Measurements from ENCODE around the gene RAB1B.

Gene RAB1B

DNA sequence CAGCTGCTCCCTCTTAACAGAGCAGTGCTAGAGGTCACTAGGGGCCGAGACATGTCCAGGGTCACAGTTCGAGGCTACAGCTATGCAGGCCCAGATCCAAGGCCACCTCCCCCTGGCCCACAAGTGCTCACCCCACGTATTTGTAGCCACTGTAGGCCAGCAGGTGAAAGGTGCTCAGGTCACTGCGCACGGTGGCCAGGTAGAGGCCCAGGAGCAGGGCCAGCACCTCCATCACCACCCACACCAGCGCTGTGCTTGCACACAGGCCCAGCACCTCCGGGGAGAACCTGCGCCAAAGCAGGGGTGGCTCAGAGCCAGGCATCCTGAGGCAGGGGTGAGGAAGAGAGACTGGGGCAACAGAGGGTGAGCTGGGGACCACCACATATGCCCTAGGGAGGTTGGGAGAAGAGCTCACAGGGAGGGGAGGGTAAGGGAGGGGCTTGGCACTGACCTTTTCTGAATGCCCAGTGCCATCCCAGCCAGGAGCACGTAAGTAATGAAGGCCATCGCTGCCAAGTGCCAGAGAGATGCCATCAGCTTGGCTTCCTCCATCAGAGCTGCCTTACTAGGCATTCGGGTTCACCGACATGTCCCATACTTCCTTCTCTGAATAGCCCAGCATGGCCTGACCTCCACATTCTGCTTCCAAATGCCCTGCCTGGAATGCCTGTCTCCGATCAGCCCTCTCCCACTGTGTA is 17.0 kb downstream of the RAB1B start:
- no peak overlapping the region for H3K27ac ChIP-seq (ENCODE audit: low read depth, low read length)
- H3K9me3 ChIP-seq (ENCODE audit: control insufficient read depth, insufficient read depth, low read length), result no peaks in the 10 kb centered on the region
- no peak overlapping the region for H3K4me2 ChIP-seq (ENCODE audit: low read length)
- peaks cover 7% of the 10 kb centered on the region for H3K36me3 ChIP-seq (ENCODE audit: control insufficient read depth, low read length)
- H3K27me3 ChIP-seq (ENCODE audit: control insufficient read depth, low read length), result no peaks in the 10 kb centered on the region
- TF ChIP-seq EZH2phosphoT487 (IDR thresholded peaks at IDR 0.05; ENCODE audit: borderline replicate concordance, low read length), result no peak
- TF ChIP-seq, protein P1, sequence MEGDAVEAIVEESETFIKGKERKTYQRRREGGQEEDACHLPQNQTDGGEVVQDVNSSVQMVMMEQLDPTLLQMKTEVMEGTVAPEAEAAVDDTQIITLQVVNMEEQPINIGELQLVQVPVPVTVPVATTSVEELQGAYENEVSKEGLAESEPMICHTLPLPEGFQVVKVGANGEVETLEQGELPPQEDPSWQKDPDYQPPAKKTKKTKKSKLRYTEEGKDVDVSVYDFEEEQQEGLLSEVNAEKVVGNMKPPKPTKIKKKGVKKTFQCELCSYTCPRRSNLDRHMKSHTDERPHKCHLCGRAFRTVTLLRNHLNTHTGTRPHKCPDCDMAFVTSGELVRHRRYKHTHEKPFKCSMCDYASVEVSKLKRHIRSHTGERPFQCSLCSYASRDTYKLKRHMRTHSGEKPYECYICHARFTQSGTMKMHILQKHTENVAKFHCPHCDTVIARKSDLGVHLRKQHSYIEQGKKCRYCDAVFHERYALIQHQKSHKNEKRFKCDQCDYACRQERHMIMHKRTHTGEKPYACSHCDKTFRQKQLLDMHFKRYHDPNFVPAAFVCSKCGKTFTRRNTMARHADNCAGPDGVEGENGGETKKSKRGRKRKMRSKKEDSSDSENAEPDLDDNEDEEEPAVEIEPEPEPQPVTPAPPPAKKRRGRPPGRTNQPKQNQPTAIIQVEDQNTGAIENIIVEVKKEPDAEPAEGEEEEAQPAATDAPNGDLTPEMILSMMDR (IDR thresholded peaks at IDR 0.05; ENCODE audit: low read depth, low read length, poor library complexity, severe bottlenecking), result no peak
- H3K4me1 ChIP-seq (ENCODE audit: control insufficient read depth, low read length), result peaks cover 42% of the 10 kb centered on the region
- H4K20me1 ChIP-seq (ENCODE audit: control insufficient read depth, insufficient read depth, low read depth, low read length), result no peaks in the 10 kb centered on the region
- peaks cover 17% of the 10 kb centered on the region for H3K79me2 ChIP-seq (ENCODE audit: control insufficient read depth, low read length)
- no peak overlapping the region for H3K4me3 ChIP-seq (ENCODE audit: low read length)
- no peaks in the 10 kb centered on the region for H3K9me2 ChIP-seq (replicated peaks; ENCODE audit: control insufficient read depth, low read length)
- peaks cover 3% of the 10 kb centered on the region; the same call in 1 of the 2 replicates for H3F3A ChIP-seq (ENCODE audit: control insufficient read depth, insufficient read depth)

DNA sequence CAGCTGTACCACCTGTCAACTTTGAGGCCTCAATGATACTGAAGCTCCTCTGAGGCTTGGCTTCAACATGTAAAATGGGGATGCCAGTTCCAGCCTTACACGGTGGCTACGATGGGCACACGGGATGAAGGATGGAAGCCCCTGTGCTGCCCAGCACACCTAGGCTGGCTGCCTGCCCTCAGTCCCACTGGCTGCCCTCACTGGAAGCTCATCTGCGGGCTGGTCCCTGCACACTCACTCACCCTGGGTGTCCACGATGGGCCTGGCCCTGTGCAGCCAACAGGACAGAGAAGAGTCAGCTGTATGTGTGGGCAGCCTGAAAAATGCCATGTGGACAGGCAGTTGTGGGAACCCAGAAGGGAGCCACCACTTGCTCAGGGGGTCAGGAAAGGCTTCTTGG is 18.3 kb downstream of the RAB1B start:
- no peak overlapping the region for H3K4me2 ChIP-seq (ENCODE audit: low read length)
- H3K9me3 ChIP-seq (ENCODE audit: control insufficient read depth, insufficient read depth, low read length), result no peaks in the 10 kb centered on the region
- no peaks in the 10 kb centered on the region for H3K9me2 ChIP-seq (replicated peaks; ENCODE audit: control insufficient read depth, low read length)
- H4K20me1 ChIP-seq (ENCODE audit: control insufficient read depth, insufficient read depth, low read depth, low read length), result no peaks in the 10 kb centered on the region
- H3K79me2 ChIP-seq (ENCODE audit: control insufficient read depth, low read length), result peaks cover 17% of the 10 kb centered on the region
- no peak overlapping the region for H3K27ac ChIP-seq (ENCODE audit: low read depth, low read length)
- H3F3A ChIP-seq (ENCODE audit: control insufficient read depth, insufficient read depth), result no peaks in the 10 kb centered on the region
- no peak overlapping the region for H3K4me3 ChIP-seq (ENCODE audit: low read length)
- peaks cover 7% of the 10 kb centered on the region for H3K36me3 ChIP-seq (ENCODE audit: control insufficient read depth, low read length)
- peaks cover 40% of the 10 kb centered on the region for H3K4me1 ChIP-seq (ENCODE audit: control insufficient read depth, low read length)
- H3K27me3 ChIP-seq (ENCODE audit: control insufficient read depth, low read length), result peaks cover 2% of the 10 kb centered on the region; the same call in 1 of the 2 replicates
- TF ChIP-seq EZH2phosphoT487 (IDR thresholded peaks at IDR 0.05; ENCODE audit: borderline replicate concordance, low read length), result no peak
- TF ChIP-seq, protein P1 (IDR thresholded peaks at IDR 0.05; ENCODE audit: low read depth, low read length, poor library complexity, severe bottlenecking), result no peak

DNA sequence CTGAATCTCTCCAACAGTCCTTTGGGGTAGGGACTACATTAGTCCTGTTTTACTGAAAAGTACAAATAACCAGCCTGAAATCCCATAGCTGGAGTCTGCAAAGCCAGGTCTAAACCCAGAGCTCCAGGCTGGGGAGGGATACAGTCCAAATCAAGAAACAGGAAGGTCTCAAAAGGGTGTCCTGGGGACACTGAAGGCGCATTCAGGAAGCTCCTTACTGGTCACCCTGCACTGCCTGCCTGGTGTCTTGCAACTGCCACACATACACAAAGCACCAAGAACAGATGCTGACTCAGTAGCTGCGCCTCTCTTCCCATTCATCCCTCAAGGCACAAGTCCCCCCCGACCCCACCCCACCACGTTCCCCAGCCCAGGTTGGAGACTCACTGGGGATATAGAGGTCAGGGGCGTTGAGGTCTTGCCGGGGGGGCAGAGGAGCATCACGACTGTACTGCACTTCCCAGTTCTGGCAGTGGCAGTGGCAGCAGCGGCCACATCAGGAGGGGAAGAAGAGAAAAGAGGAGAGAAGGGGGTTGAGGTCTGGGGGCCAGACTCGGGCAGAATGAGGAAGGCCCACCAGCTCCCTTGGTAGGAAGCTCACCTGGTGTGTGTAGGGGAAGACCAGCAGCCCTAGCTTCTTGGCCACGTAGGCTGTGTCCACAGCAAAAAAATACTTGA is 18.9 kb downstream of the RAB1B start:
- no peaks in the 10 kb centered on the region for H3K9me2 ChIP-seq (replicated peaks; ENCODE audit: control insufficient read depth, low read length)
- H3K4me1 ChIP-seq (ENCODE audit: control insufficient read depth, low read length), result peaks cover 34% of the 10 kb centered on the region
- H3K36me3 ChIP-seq (ENCODE audit: control insufficient read depth, low read length), result peaks cover 7% of the 10 kb centered on the region
- no peak overlapping the region for H3K27ac ChIP-seq (ENCODE audit: low read depth, low read length)
- no peaks in the 10 kb centered on the region for H3F3A ChIP-seq (ENCODE audit: control insufficient read depth, insufficient read depth)
- H3K9me3 ChIP-seq (ENCODE audit: control insufficient read depth, insufficient read depth, low read length), result no peaks in the 10 kb centered on the region
- peak overlapping the region; percentile 95; the same call in 1 of the 2 replicates for H3K4me3 ChIP-seq (ENCODE audit: low read length)
- H3K79me2 ChIP-seq (ENCODE audit: control insufficient read depth, low read length), result peaks cover 17% of the 10 kb centered on the region
- TF ChIP-seq EZH2phosphoT487 (IDR thresholded peaks at IDR 0.05; ENCODE audit: borderline replicate concordance, low read length), result no peak
- TF ChIP-seq, protein P1 (IDR thresholded peaks at IDR 0.05; ENCODE audit: low read depth, low read length, poor library complexity, severe bottlenecking), result no peak
- no peaks in the 10 kb centered on the region for H4K20me1 ChIP-seq (ENCODE audit: control insufficient read depth, insufficient read depth, low read depth, low read length)
- H3K27me3 ChIP-seq (ENCODE audit: control insufficient read depth, low read length), result peaks cover 6% of the 10 kb centered on the region; the same call in 1 of the 2 replicates
- H3K4me2 ChIP-seq (ENCODE audit: low read length), result peak overlapping the region; percentile 92

Measured in DOHH2 (cell line).